ENCODE measurements around the gene C5.

DNA sequence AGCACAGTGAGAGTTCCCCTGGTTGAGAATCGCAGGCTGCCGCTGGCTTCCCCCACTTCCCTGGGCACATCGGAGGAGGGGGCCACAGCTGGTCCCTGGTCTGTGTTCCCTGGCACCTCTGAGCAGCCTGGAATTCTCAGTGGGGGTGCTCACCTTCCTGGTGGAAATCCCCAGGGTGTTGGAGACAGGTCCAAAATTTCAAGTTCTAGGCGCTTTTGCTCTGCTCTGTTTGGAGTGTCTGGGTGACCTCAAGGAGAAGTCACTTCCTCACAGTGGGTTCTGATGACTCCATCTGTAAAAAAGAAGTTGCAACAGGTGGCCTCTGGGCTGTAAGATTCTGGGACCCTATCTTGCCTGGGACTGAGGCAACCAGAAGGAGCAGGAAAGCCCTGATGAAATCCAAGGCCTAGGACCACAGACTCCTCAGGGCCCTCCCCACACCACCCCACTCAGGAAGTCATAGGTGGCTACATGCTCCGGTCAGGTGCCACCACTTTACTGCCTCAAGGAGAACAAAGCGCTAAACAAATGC, 123.6 kb downstream of the C5 start, which contains the start of gene TRAF1:
- TF ChIP-seq, protein P1, sequence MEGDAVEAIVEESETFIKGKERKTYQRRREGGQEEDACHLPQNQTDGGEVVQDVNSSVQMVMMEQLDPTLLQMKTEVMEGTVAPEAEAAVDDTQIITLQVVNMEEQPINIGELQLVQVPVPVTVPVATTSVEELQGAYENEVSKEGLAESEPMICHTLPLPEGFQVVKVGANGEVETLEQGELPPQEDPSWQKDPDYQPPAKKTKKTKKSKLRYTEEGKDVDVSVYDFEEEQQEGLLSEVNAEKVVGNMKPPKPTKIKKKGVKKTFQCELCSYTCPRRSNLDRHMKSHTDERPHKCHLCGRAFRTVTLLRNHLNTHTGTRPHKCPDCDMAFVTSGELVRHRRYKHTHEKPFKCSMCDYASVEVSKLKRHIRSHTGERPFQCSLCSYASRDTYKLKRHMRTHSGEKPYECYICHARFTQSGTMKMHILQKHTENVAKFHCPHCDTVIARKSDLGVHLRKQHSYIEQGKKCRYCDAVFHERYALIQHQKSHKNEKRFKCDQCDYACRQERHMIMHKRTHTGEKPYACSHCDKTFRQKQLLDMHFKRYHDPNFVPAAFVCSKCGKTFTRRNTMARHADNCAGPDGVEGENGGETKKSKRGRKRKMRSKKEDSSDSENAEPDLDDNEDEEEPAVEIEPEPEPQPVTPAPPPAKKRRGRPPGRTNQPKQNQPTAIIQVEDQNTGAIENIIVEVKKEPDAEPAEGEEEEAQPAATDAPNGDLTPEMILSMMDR (IDR thresholded peaks at IDR 0.05; ENCODE audit: poor library complexity), result no peak
- no peak for TF ChIP-seq EZH2phosphoT487 (IDR thresholded peaks at IDR 0.05; ENCODE audit: low read depth, severe bottlenecking, unreplicated experiment)

Measured in hepatocyte (in vitro differentiated cells).